ENCODE measurements around the gene NFIX.

GRCh38 chr19:13005253-13005652 lies 10.0 kb downstream of the NFIX start:
- TF ChIP-seq ETS2 (tag; IDR thresholded peaks at IDR 0.05; ENCODE audit: borderline replicate concordance, poor library complexity, severe bottlenecking) (no peak), RFX1 (IDR thresholded peaks at IDR 0.05) (no peak), CBX2 (IDR thresholded peaks at IDR 0.05; ENCODE audit: insufficient read depth, low read length, poor library complexity, severe bottlenecking) (no peak), POLR2AphosphoS5 (IDR thresholded peaks at IDR 0.05; ENCODE audit: control insufficient read depth, insufficient read depth, low read depth, low read length) (no peak), MXI1 (IDR thresholded peaks at IDR 0.05; ENCODE audit: low read depth, low read length) (no peak), GABPA (tag; conservative IDR thresholded peaks at IDR 0.05; ENCODE audit: low read depth) (no peak)
